ENCODE measurements around the gene TOGARAM2. TPM values are rescaled to one million over a fixed set of nuclear protein-coding genes. Genes with fewer than 3 reads are reported as not detected.

Gene TOGARAM2
- total RNA-seq, 5 donors from 2014 or later (not counting 1 experiment from before 2014, with no cell fraction given): 1.7 to 5.2 (median 2.7) TPM

- 62% methylated on average over 2 of the region's 4 CpGs for WGBS (ENCODE audit: insufficient coverage)
- no peaks in the 10 kb centered on the region for H3K9me3 ChIP-seq
- CTCF ChIA-PET: interaction anchor here (0.5 to 1.0 kb wide), 2 partner anchors 14 to 197 kb away, joined by 3 to 7 read pairs; no protein-coding TSS in a partner anchor
Observed at GRCh38 chr2:28986429-28986828, 5.3 kb downstream of the TOGARAM2 start.

GRCh38 chr2:28989973-28990372, 8.9 kb downstream of the TOGARAM2 start:
- no peak for ATAC-seq (replicated peaks in 1 of 4)
- Mint-ChIP-seq H3K27me3 (no peaks in the 10 kb centered on the region), H3K27ac (no peak overlapping the region), H3K36me3 (no peaks in the 10 kb centered on the region), H3K4me1 (no peaks in the 10 kb centered on the region), H3K9me3 (no peaks in the 10 kb centered on the region), H3K4me3 (no peak overlapping the region)
- Histone ChIP-seq H3K4me3 (ENCODE audit: control insufficient read depth in 1 of 2, extremely low read depth in 1 of 2, low read length in 1 of 2) (no peak overlapping the region), H3K36me3 (ENCODE audit: control insufficient read depth in 2 of 2, extremely low read depth in 1 of 2, insufficient read depth in 1 of 2, low read length in 1 of 2) (no peaks in the 10 kb centered on the region), H3K4me1 (ENCODE audit: control insufficient read depth in 1 of 2, extremely low read depth in 1 of 2, insufficient read depth in 2 of 2, low read length in 2 of 2) (no peaks in the 10 kb centered on the region), H3K27me3 (replicated peaks in 1 of 2; ENCODE audit: control insufficient read depth in 2 of 2, extremely low read depth in 1 of 2, insufficient read depth in 2 of 2, low read length in 1 of 2) (no peaks in the 10 kb centered on the region), H3K27ac (ENCODE audit: low read length) (no peak overlapping the region), H3K9me3 (no peaks in the 10 kb centered on the region)
- WGBS (ENCODE audit: insufficient coverage): 85% methylated on average over 4 of the region's 5 CpGs
- CTCF ChIA-PET: no interaction called here
- POLR2A ChIA-PET: interaction anchor here in 1 of 2 donors (0.6 kb wide), 1 partner anchor 38 kb away, joined by 3 read pairs; no protein-coding TSS in a partner anchor
- no peak for DNase-seq

More at GRCh38 chr2:28986429-28986828, 5.3 kb downstream of the TOGARAM2 start:
- Mint-ChIP-seq H3K4me1 (no peaks in the 10 kb centered on the region), H3K9me3 (no peaks in the 10 kb centered on the region), H3K27ac (no peak overlapping the region), H3K4me3 (no peak overlapping the region), H3K27me3 (no peaks in the 10 kb centered on the region), H3K36me3 (no peaks in the 10 kb centered on the region)
- Histone ChIP-seq H3K27me3 (replicated peaks in 1 of 2; ENCODE audit: control insufficient read depth in 2 of 2, extremely low read depth in 1 of 2, insufficient read depth in 2 of 2, low read length in 1 of 2) (no peaks in the 10 kb centered on the region), H3K27ac (ENCODE audit: low read length) (no peak overlapping the region), H3K4me1 (ENCODE audit: control insufficient read depth in 1 of 2, extremely low read depth in 1 of 2, insufficient read depth in 2 of 2, low read length in 2 of 2) (no peaks in the 10 kb centered on the region), H3K4me3 (ENCODE audit: control insufficient read depth in 1 of 2, extremely low read depth in 1 of 2, low read length in 1 of 2) (no peak overlapping the region), H3K36me3 (ENCODE audit: control insufficient read depth in 2 of 2, extremely low read depth in 1 of 2, insufficient read depth in 1 of 2, low read length in 1 of 2) (no peaks in the 10 kb centered on the region)
- POLR2A ChIA-PET: no interaction called here
- DNase-seq: no peak
- no peak for ATAC-seq (replicated peaks in 1 of 4)

GRCh38 chr2:28990445-28990844, 9.3 kb downstream of the TOGARAM2 start:
- ATAC-seq (replicated peaks in 1 of 4): no peak

GRCh38 chr2:28991021-28991420, 9.9 kb downstream of the TOGARAM2 start:
- POLR2A ChIA-PET: no interaction called here
- ATAC-seq (replicated peaks in 1 of 4) (no peak), DNase-seq (no peak)
- no peaks in the 10 kb centered on the region for H3K9me3 Mint-ChIP-seq
- Histone ChIP-seq H3K27me3 (replicated peaks in 1 of 2; ENCODE audit: control insufficient read depth in 2 of 2, extremely low read depth in 1 of 2, insufficient read depth in 2 of 2, low read length in 1 of 2) (no peaks in the 10 kb centered on the region), H3K27ac (ENCODE audit: low read length) (no peak overlapping the region), H3K4me3 (ENCODE audit: control insufficient read depth in 1 of 2, extremely low read depth in 1 of 2, low read length in 1 of 2) (no peak overlapping the region), H3K9me3 (no peaks in the 10 kb centered on the region), H3K4me1 (ENCODE audit: control insufficient read depth in 1 of 2, extremely low read depth in 1 of 2, insufficient read depth in 2 of 2, low read length in 2 of 2) (no peaks in the 10 kb centered on the region), H3K36me3 (ENCODE audit: control insufficient read depth in 2 of 2, extremely low read depth in 1 of 2, insufficient read depth in 1 of 2, low read length in 1 of 2) (no peaks in the 10 kb centered on the region)
- CTCF ChIA-PET: no interaction called here
- H3K4me1 Mint-ChIP-seq: no peaks in the 10 kb centered on the region
- H3K36me3 Mint-ChIP-seq: no peaks in the 10 kb centered on the region
- H3K4me3 Mint-ChIP-seq: no peak overlapping the region
- H3K27me3 Mint-ChIP-seq: no peaks in the 10 kb centered on the region
- no peak overlapping the region for H3K27ac Mint-ChIP-seq
- 100% methylated on average over 1 of the region's 4 CpGs for WGBS (ENCODE audit: insufficient coverage)

More at GRCh38 chr2:28990445-28990844, 9.3 kb downstream of the TOGARAM2 start:
- Histone ChIP-seq H3K4me3 (ENCODE audit: control insufficient read depth in 1 of 2, extremely low read depth in 1 of 2, low read length in 1 of 2) (no peak overlapping the region), H3K27ac (ENCODE audit: low read length) (no peak overlapping the region), H3K4me1 (ENCODE audit: control insufficient read depth in 1 of 2, extremely low read depth in 1 of 2, insufficient read depth in 2 of 2, low read length in 2 of 2) (no peaks in the 10 kb centered on the region), H3K27me3 (replicated peaks in 1 of 2; ENCODE audit: control insufficient read depth in 2 of 2, extremely low read depth in 1 of 2, insufficient read depth in 2 of 2, low read length in 1 of 2) (no peaks in the 10 kb centered on the region), H3K36me3 (ENCODE audit: control insufficient read depth in 2 of 2, extremely low read depth in 1 of 2, insufficient read depth in 1 of 2, low read length in 1 of 2) (no peaks in the 10 kb centered on the region), H3K9me3 (no peaks in the 10 kb centered on the region)
- no peaks in the 10 kb centered on the region for H3K27me3 Mint-ChIP-seq
- no peaks in the 10 kb centered on the region for H3K9me3 Mint-ChIP-seq
- H3K4me3 Mint-ChIP-seq: no peak overlapping the region
- no peak for DNase-seq
- H3K36me3 Mint-ChIP-seq: no peaks in the 10 kb centered on the region
- POLR2A ChIA-PET: no interaction called here
- WGBS (ENCODE audit: insufficient coverage): 76% methylated on average over 11 of the region's 16 CpGs
- CTCF ChIA-PET: no interaction called here
- H3K27ac Mint-ChIP-seq: no peak overlapping the region
- no peaks in the 10 kb centered on the region for H3K4me1 Mint-ChIP-seq

GRCh38 chr2:28991460-28991859, 10.4 kb downstream of the TOGARAM2 start:
- Histone ChIP-seq H3K27ac (ENCODE audit: low read length) (no peak overlapping the region), H3K27me3 (replicated peaks in 1 of 2; ENCODE audit: control insufficient read depth in 2 of 2, extremely low read depth in 1 of 2, insufficient read depth in 2 of 2, low read length in 1 of 2) (no peaks in the 10 kb centered on the region), H3K36me3 (ENCODE audit: control insufficient read depth in 2 of 2, extremely low read depth in 1 of 2, insufficient read depth in 1 of 2, low read length in 1 of 2) (no peaks in the 10 kb centered on the region), H3K4me3 (ENCODE audit: control insufficient read depth in 1 of 2, extremely low read depth in 1 of 2, low read length in 1 of 2) (no peak overlapping the region), H3K9me3 (no peaks in the 10 kb centered on the region), H3K4me1 (ENCODE audit: control insufficient read depth in 1 of 2, extremely low read depth in 1 of 2, insufficient read depth in 2 of 2, low read length in 2 of 2) (no peaks in the 10 kb centered on the region)
- ATAC-seq (replicated peaks in 1 of 4) (no peak), DNase-seq (no peak)
- WGBS (ENCODE audit: insufficient coverage): 90% methylated on average over 5 of the region's 9 CpGs
- no peaks in the 10 kb centered on the region for H3K9me3 Mint-ChIP-seq
- no peaks in the 10 kb centered on the region for H3K36me3 Mint-ChIP-seq
- POLR2A ChIA-PET: no interaction called here
- H3K27ac Mint-ChIP-seq: no peak overlapping the region
- H3K4me1 Mint-ChIP-seq: no peaks in the 10 kb centered on the region
- CTCF ChIA-PET: no interaction called here
- H3K27me3 Mint-ChIP-seq: no peaks in the 10 kb centered on the region
- no peak overlapping the region for H3K4me3 Mint-ChIP-seq

- Histone ChIP-seq H3K4me1 (ENCODE audit: control insufficient read depth in 1 of 2, extremely low read depth in 1 of 2, insufficient read depth in 2 of 2, low read length in 2 of 2) (no peaks in the 10 kb centered on the region), H3K4me3 (ENCODE audit: control insufficient read depth in 1 of 2, extremely low read depth in 1 of 2, low read length in 1 of 2) (no peak overlapping the region), H3K27ac (ENCODE audit: low read length) (no peak overlapping the region), H3K27me3 (replicated peaks in 1 of 2; ENCODE audit: control insufficient read depth in 2 of 2, extremely low read depth in 1 of 2, insufficient read depth in 2 of 2, low read length in 1 of 2) (no peaks in the 10 kb centered on the region), H3K9me3 (no peaks in the 10 kb centered on the region), H3K36me3 (ENCODE audit: control insufficient read depth in 2 of 2, extremely low read depth in 1 of 2, insufficient read depth in 1 of 2, low read length in 1 of 2) (no peaks in the 10 kb centered on the region)
- no peak overlapping the region for H3K4me3 Mint-ChIP-seq
- H3K36me3 Mint-ChIP-seq: no peaks in the 10 kb centered on the region
- no peaks in the 10 kb centered on the region for H3K9me3 Mint-ChIP-seq
- DNase-seq (no peak), ATAC-seq (replicated peaks in 1 of 4) (no peak)
- peaks cover 0 to 5% (median 2%) of the 10 kb centered on the region in 3 donors for H3K4me1 Mint-ChIP-seq
- CTCF ChIA-PET: no interaction called here
- no peaks in the 10 kb centered on the region for H3K27me3 Mint-ChIP-seq
- no peak overlapping the region for H3K27ac Mint-ChIP-seq
- POLR2A ChIA-PET: interaction anchor here in 1 of 2 donors (0.7 kb wide), 1 partner anchor 63 kb away, joined by 3 read pairs; no protein-coding TSS in a partner anchor
- 95% methylated on average over 3 of the region's 6 CpGs for WGBS (ENCODE audit: insufficient coverage)
Observed at GRCh38 chr2:28993206-28993960, 12.3 kb downstream of the TOGARAM2 start.
